Panc1 (cell line): ENCODE measurements around the gene NKD1. TPM values are rescaled to one million over a fixed set of nuclear protein-coding genes. Genes with fewer than 3 reads are reported as not detected.

Experiments
- ATAC-seq: fragments of 200-7000 bp; cut with Tn5 transposase; 2 replicates; pipeline ENCODE4 v1.9.1; 2020; ENCODE audit warnings: mild to moderate bottlenecking, moderate library complexity
- BruUV-seq: library from RNA; stranded (reverse); fragments of 400-500 nt; replicated peaks from 2 replicates; lab custom pipeline; 2021; lab: Mats Ljungman, UMichigan
- CTCF ChIA-PET: fragments of 300-600 bp; sonication (Branson Sonifier 250); formaldehyde crosslinking; loops from one replicate; lab custom pipeline; 2022; ENCODE audit warnings: antibody characterized with exemption; lab: Charles Lee
- POLR2A ChIA-PET: fragments of 300-600 bp; sonication (Branson Sonifier 250); formaldehyde crosslinking; loops from one replicate; lab custom pipeline; 2022; ENCODE audit warnings: antibody characterized with exemption; lab: Charles Lee
- DNase-seq: peaks from one replicate; pipeline ENCODE4 v3.0.0-alpha.2; 2010; ENCODE audit warnings: low read depth, low spot score
- H3K27ac ChIP-seq: 2 replicates; pipeline ENCODE4 v1.5.1; 2011; ENCODE audit warnings: mild to moderate bottlenecking, low read length, inconsistent platforms
- H3K27me3 ChIP-seq: fragments of 200-500 bp; sonication (Bioruptor generic); 2 replicates; pipeline ENCODE4 v1.6.0; 2014; ENCODE audit warnings: low read length, inconsistent platforms; ENCODE audit not compliant: control insufficient read depth, insufficient read depth
- H3K36me3 ChIP-seq: fragments of 200-500 bp; sonication (Bioruptor generic); 2 replicates; pipeline ENCODE4 v1.5.1; 2014; ENCODE audit warnings: inconsistent platforms, mild to moderate bottlenecking, low read length, moderate library complexity; ENCODE audit not compliant: control insufficient read depth, insufficient read depth
- H3K4me1 ChIP-seq: 2 replicates; pipeline ENCODE4 v1.5.1; 2011; ENCODE audit warnings: inconsistent platforms, mild to moderate bottlenecking, low read length, moderate library complexity; ENCODE audit not compliant: control insufficient read depth, insufficient read depth
- H3K4me3 ChIP-seq, 2 experiments: 2 replicates each; pipeline ENCODE4 v1.5.1; 2011 to 2012; ENCODE audit warnings: low read depth in 2 of 2, low read length in 2 of 2, mild to moderate bottlenecking in 2 of 2, inconsistent platforms in 1 of 2, moderate library complexity in 1 of 2
- H3K9me3 ChIP-seq: fragments of 200-500 bp; sonication (Bioruptor generic); 2 replicates; pipeline ENCODE4 v1.5.1; 2014; ENCODE audit warnings: low read depth, mild to moderate bottlenecking, inconsistent platforms, low read length, moderate library complexity; ENCODE audit not compliant: control insufficient read depth, insufficient read depth
- CTCF ChIP-seq: fragments of 450-650 bp; IDR thresholded peaks from 2 replicates; pipeline ENCODE4 v1.5.1; 2017; ENCODE audit warnings: mild to moderate bottlenecking
- POLR2AphosphoS5 ChIP-seq: IDR thresholded peaks from 2 replicates; pipeline ENCODE4 v1.6.1; 2012; ENCODE audit warnings: mild to moderate bottlenecking, low read depth, low read length, moderate library complexity
- REST ChIP-seq, 2 experiments: IDR thresholded peaks; 2 replicates each; pipeline ENCODE4 v1.6.1; 2011 to 2012; ENCODE audit warnings: low read depth in 2 of 2, control low read depth in 1 of 2, low read length in 1 of 2, mild to moderate bottlenecking in 1 of 2, moderate library complexity in 1 of 2; ENCODE audit not compliant: insufficient read depth in 1 of 2
- SIN3A ChIP-seq: IDR thresholded peaks from 2 replicates; pipeline ENCODE4 v1.6.1; 2012; ENCODE audit warnings: low read depth, mild to moderate bottlenecking, low read length, moderate library complexity, borderline replicate concordance; ENCODE audit not compliant: insufficient read depth
- TCF7L2 ChIP-seq: IDR thresholded peaks from 2 replicates; pipeline ENCODE4 v1.6.1; 2011; ENCODE audit warnings: mild to moderate bottlenecking, low read depth, low read length, inconsistent platforms
- in situ Hi-C: cut with HindIII; loops from 2 replicates; pipeline ENCODE4 v1.10.0; 2016; ENCODE audit warnings: low sequenced_read_pairs, low pct_unique_long_range_greater_than_20kb
- intact Hi-C: fragments of 100-400 bp; cut with micrococcal nuclease; formaldehyde crosslinking; loops from one replicate; pipeline ENCODE4 v1.10.0; 2022; ENCODE audit not compliant: unreplicated experiment
- total RNA-seq: library from RNA; stranded (reverse); gene quantifications from one replicate; pipeline ENCODE4 v1.2.1, GENCODE V29; 2021; ENCODE audit not compliant: unreplicated experiment

Gene NKD1
- total RNA-seq, 1 experiment from 2014 or later, result 0.18 TPM

DNA sequence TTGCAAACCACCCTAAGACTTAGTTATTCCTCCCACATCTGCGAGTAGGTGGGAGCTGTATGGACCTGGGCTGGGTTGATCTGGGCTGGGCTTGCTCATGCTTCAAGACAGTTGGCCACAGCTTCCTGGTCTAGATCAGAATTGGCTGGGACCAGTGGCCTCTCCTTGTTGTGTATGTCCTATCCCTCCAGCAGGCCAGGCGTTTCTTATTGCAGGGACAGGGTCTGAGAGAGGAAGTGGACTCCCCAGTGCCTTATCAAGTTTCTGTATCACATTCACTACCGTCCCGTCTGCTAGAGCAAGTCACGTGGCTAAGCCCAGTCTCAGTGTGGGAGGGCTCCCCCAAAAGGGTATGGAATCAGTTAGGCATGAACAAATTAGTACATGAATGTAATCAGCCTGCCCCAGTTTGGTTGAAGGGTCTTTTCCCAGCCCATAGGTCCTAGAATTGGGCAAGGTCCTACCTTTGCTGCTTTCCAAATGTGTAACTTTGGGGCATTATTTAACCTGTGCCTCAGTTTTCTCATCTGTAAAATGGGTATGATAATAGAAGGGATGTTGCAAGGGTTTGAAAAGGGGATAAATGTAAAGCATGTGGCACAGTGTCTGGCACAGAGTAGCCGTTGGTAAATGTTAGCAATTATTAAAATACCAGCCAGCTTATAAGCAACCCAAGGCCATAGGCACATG, 36.0 kb downstream of the NKD1 start:
- Histone ChIP-seq H3K4me3 (no peak overlapping the region), H3K4me1 (no peaks in the 10 kb centered on the region), H3K36me3 (no peaks in the 10 kb centered on the region), H3K9me3 (no peaks in the 10 kb centered on the region), H3K27me3 (no peaks in the 10 kb centered on the region), H3K27ac (no peak overlapping the region)
- TF ChIP-seq SIN3A (no peak), CTCF (no peak), TCF7L2 (no peak), REST (IDR thresholded peaks at IDR 0.05; ENCODE audit: insufficient read depth in 1 of 2, low read depth in 2 of 2, low read length in 1 of 2) (no peak)
- intact Hi-C loops, result no loop called here
- no peak for DNase-seq
- POLR2A ChIA-PET, result no interaction called here
- in situ Hi-C loops, result no loop called here
- CTCF ChIA-PET, result no interaction called here
- BruUV-seq, result no TSS peak
- ATAC-seq, result no peak

DNA sequence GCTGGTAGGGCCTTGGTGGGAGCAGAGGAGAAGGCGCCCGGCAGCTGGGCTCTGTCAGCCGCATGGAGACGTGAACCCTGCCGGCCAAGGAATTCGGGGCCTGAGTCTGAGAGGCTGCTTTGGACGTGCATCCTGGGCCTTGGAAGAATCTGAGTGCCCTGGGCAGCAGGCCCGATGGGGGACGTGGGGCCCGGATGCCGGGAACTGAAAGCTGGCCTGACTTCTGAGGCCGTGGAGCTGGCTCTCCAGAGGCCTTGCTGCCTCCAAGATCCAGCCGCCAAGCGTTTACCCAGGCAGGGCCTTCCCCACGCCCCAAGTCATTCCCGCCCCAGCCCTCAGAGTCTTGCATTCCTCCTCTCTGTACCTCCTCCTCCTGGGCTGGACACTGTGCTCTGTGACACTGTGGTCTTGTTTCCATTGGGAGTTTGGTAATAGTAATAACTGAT, 37.2 kb downstream of the NKD1 start:
- in situ Hi-C loops (no loop called here), intact Hi-C loops (no loop called here)
- BruUV-seq, result no TSS peak
- TF ChIP-seq REST (IDR thresholded peaks at IDR 0.05; ENCODE audit: insufficient read depth in 1 of 2, low read depth in 2 of 2, low read length in 1 of 2) (no peak), POLR2AphosphoS5 (no peak), TCF7L2 (no peak), SIN3A (no peak)
- ATAC-seq (no peak), DNase-seq (no peak)
- POLR2A ChIA-PET, result no interaction called here
- H3K27me3 ChIP-seq, result no peaks in the 10 kb centered on the region
- no peak overlapping the region for H3K4me3 ChIP-seq
- CTCF ChIA-PET, result no interaction called here
- no peaks in the 10 kb centered on the region for H3K4me1 ChIP-seq
- no peak overlapping the region for H3K27ac ChIP-seq
- H3K36me3 ChIP-seq, result no peaks in the 10 kb centered on the region
- H3K9me3 ChIP-seq, result no peaks in the 10 kb centered on the region
